WTC11 (cell line): ENCODE data around the gene MARK2. TPM values are rescaled to one million over a fixed set of nuclear protein-coding genes. Genes with fewer than 3 reads are reported as not detected.
A peak's percentile ranks its signal among the peaks of the same experiment; 100 is the strongest.

ENCODE experiments used
- CREM ChIP-seq: sonication (generic); formaldehyde crosslinking; IDR thresholded peaks from 2 replicates; pipeline ENCODE4 v1.8.1; 2022; ENCODE audit warnings: mild to moderate bottlenecking, missing genetic modification reagents, moderate library complexity
- ESRRA ChIP-seq: sonication (generic); formaldehyde crosslinking; IDR thresholded peaks from 2 replicates; pipeline ENCODE4 v1.8.1; 2022; ENCODE audit warnings: mild to moderate bottlenecking, missing genetic modification reagents, borderline replicate concordance
- GABPB1 ChIP-seq: sonication (generic); formaldehyde crosslinking; IDR thresholded peaks from 2 replicates; pipeline ENCODE4 v1.8.1; 2023; ENCODE audit warnings: mild to moderate bottlenecking, missing genetic modification reagents
- GRHL2 ChIP-seq: fragments of 250-450 bp; sonication (Bioruptor Pico); IDR thresholded peaks from 2 replicates; pipeline ENCODE4 v1.8.0; 2022; ENCODE audit warnings: mild to moderate bottlenecking, moderate library complexity; ENCODE audit not compliant: insufficient replicate concordance, severe bottlenecking
- JUN ChIP-seq: sonication (generic); formaldehyde crosslinking; IDR thresholded peaks from 2 replicates; pipeline ENCODE4 v1.8.0; 2023; ENCODE audit warnings: mild to moderate bottlenecking, missing genetic modification reagents
- KAT7 ChIP-seq: sonication (generic); formaldehyde crosslinking; IDR thresholded peaks from 2 replicates; pipeline ENCODE4 v1.8.1; 2023; ENCODE audit warnings: missing genetic modification reagents, mild to moderate bottlenecking, borderline replicate concordance
- NFATC4 ChIP-seq: fragments of 250-450 bp; sonication (Bioruptor Pico); IDR thresholded peaks from 2 replicates; pipeline ENCODE4 v1.9.0; 2021; ENCODE audit warnings: mild to moderate bottlenecking
- NR3C1 ChIP-seq: sonication (generic); formaldehyde crosslinking; conservative IDR thresholded peaks from 2 replicates; pipeline ENCODE4 v1.8.1; 2023; ENCODE audit warnings: low read depth, mild to moderate bottlenecking, missing genetic modification reagents
- PRRX2 ChIP-seq: fragments of 250-450 bp; sonication (Bioruptor Pico); IDR thresholded peaks from 2 replicates; pipeline ENCODE4 v1.8.0; 2021; ENCODE audit warnings: mild to moderate bottlenecking
- RORB ChIP-seq: fragments of 250-450 bp; sonication (Bioruptor Pico); IDR thresholded peaks from 2 replicates; pipeline ENCODE4 v1.9.0; 2021; ENCODE audit warnings: mild to moderate bottlenecking
- TCF7 ChIP-seq: sonication (generic); formaldehyde crosslinking; IDR thresholded peaks from 2 replicates; pipeline ENCODE4 v1.8.0; 2022; ENCODE audit warnings: mild to moderate bottlenecking, low read depth, missing genetic modification reagents, moderate library complexity
- TP53 ChIP-seq: sonication (generic); formaldehyde crosslinking; IDR thresholded peaks from 2 replicates; pipeline ENCODE4 v1.8.1; 2023; ENCODE audit warnings: mild to moderate bottlenecking, missing genetic modification reagents
- ZBTB21 ChIP-seq: sonication (generic); formaldehyde crosslinking; IDR thresholded peaks from 2 replicates; pipeline ENCODE4 v1.8.1; 2023; ENCODE audit warnings: mild to moderate bottlenecking, missing genetic modification reagents, borderline replicate concordance
- ZNF219 ChIP-seq: sonication (generic); formaldehyde crosslinking; IDR thresholded peaks from 2 replicates; pipeline ENCODE4 v1.8.0; 2023; ENCODE audit warnings: missing genetic modification reagents, mild to moderate bottlenecking, borderline replicate concordance
- ZNF317 ChIP-seq: sonication (generic); formaldehyde crosslinking; IDR thresholded peaks from 2 replicates; pipeline ENCODE4 v1.8.1; 2023; ENCODE audit warnings: low read depth, mild to moderate bottlenecking, moderate library complexity, missing genetic modification reagents, borderline replicate concordance
- total RNA-seq: library from RNA; stranded (reverse); gene quantifications from 3 replicates; pipeline ENCODE4 v1.2.3, GENCODE V29; 2021
- TF ChIP-seq, protein P1 (sequence below): sonication (generic); formaldehyde crosslinking; conservative IDR thresholded peaks from 2 replicates; pipeline ENCODE4 v1.8.1; 2022; ENCODE audit warnings: mild to moderate bottlenecking, missing genetic modification reagents
- TF ChIP-seq, protein P2 (sequence below): fragments of 250-450 bp; sonication (Bioruptor Pico); IDR thresholded peaks from 2 replicates; pipeline ENCODE4 v2.1.2; 2022; ENCODE audit warnings: mild to moderate bottlenecking, moderate library complexity
- TF ChIP-seq, protein P3 (sequence below): fragments of 200-600 bp; IDR thresholded peaks from 2 replicates; pipeline ENCODE4 v1.8.0; 2022; ENCODE audit warnings: antibody characterized with exemption
- TF ChIP-seq, protein P4 (sequence below): sonication (generic); formaldehyde crosslinking; IDR thresholded peaks from 2 replicates; pipeline ENCODE4 v1.8.1; 2022; ENCODE audit warnings: missing genetic modification reagents, borderline replicate concordance
- TF ChIP-seq, protein P5 (sequence below): sonication (generic); formaldehyde crosslinking; IDR thresholded peaks from 2 replicates; pipeline ENCODE4 v1.8.1; 2022; ENCODE audit warnings: low read depth, missing genetic modification reagents, borderline replicate concordance
- TF ChIP-seq, protein P6 (sequence below): sonication (generic); formaldehyde crosslinking; IDR thresholded peaks from 2 replicates; pipeline ENCODE4 v1.8.0; 2023; ENCODE audit warnings: mild to moderate bottlenecking, missing genetic modification reagents
- TF ChIP-seq, protein P7 (sequence below): sonication (generic); formaldehyde crosslinking; IDR thresholded peaks from 2 replicates; pipeline ENCODE4 v1.8.0; 2022; ENCODE audit warnings: mild to moderate bottlenecking, missing genetic modification reagents
- TF ChIP-seq, protein P8 (sequence below): fragments of 250-450 bp; sonication (Bioruptor Pico); IDR thresholded peaks from 2 replicates; pipeline ENCODE4 v1.9.0; 2021; ENCODE audit warnings: mild to moderate bottlenecking
- TF ChIP-seq, protein P9 (sequence below): sonication (generic); formaldehyde crosslinking; IDR thresholded peaks from 2 replicates; pipeline ENCODE4 v1.8.1; 2022; ENCODE audit warnings: mild to moderate bottlenecking, moderate library complexity, missing genetic modification reagents
- TF ChIP-seq, protein P10 (sequence below): sonication (generic); formaldehyde crosslinking; IDR thresholded peaks from 2 replicates; pipeline ENCODE4 v1.8.1; 2022; ENCODE audit warnings: mild to moderate bottlenecking, missing genetic modification reagents, moderate library complexity, borderline replicate concordance

Gene MARK2
- total RNA-seq, 1 experiment from 2014 or later: 57.4 TPM

DNA sequence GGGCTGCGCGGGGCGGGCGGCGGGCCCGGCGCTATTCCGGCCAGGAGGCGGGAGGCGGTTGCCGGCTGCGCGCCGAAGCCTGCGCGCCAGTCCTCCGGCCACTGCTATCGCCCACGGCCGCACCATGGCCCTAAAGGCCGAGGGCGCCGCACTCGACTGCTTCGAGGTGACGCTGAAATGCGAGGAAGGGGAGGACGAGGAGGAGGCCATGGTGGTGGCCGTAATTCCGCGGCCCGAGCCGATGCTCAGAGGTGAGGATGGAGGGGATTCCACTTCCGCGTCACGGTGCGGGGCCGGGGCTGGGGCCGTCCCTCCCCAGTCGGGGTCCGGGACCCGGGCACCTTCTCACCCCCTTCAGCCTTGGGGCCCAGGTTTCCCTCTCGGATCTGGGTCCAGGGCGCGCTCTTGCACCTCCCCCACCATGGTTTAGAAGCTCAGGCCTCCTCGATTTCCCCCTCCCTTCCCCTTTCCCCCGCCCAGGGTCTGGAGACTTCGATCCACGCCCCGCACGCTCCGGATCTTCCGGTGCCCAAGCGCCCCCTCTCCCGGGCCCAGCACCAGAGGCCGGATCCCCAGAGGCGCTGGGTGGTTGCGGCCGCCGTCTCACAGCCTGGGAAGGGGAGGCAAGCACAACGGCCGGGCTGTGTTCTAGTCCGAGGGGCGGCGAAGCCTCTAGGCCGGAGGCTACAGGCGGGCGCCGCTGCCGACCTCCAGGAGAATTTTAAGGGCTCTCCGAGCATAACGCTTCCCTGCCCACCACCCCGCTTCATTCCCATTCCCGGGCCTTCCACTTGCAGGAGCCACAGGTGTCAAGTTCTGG, 25.1 kb upstream of the MARK2 start (continued):
- TF ChIP-seq, protein P1, sequence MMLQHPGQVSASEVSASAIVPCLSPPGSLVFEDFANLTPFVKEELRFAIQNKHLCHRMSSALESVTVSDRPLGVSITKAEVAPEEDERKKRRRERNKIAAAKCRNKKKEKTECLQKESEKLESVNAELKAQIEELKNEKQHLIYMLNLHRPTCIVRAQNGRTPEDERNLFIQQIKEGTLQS (CRISPR knock-in tag): no peak
- TF ChIP-seq ZBTB21 (CRISPR knock-in tag) (no peak), ZNF219 (CRISPR knock-in tag) (no peak), KAT7 (CRISPR knock-in tag) (peak; percentile 21; the same call in 1 of the 2 replicates), PRRX2 (CRISPR knock-in tag) (no peak), ESRRA (CRISPR knock-in tag) (no peak), TCF7 (no peak), ZNF317 (no peak), JUN (CRISPR knock-in tag) (0 out of 2 replicates have a peak, but pooled peaks have one; percentile 24), GABPB1 (CRISPR knock-in tag) (no peak), RORB (no peak), TP53 (0 out of 2 replicates have a peak, but pooled peaks have one; percentile 35), NR3C1 (CRISPR knock-in tag) (no peak), CREM (CRISPR knock-in tag) (no peak), NFATC4 (CRISPR knock-in tag) (no peak), GRHL2 (CRISPR knock-in tag) (no peak)
- TF ChIP-seq, protein P2, sequence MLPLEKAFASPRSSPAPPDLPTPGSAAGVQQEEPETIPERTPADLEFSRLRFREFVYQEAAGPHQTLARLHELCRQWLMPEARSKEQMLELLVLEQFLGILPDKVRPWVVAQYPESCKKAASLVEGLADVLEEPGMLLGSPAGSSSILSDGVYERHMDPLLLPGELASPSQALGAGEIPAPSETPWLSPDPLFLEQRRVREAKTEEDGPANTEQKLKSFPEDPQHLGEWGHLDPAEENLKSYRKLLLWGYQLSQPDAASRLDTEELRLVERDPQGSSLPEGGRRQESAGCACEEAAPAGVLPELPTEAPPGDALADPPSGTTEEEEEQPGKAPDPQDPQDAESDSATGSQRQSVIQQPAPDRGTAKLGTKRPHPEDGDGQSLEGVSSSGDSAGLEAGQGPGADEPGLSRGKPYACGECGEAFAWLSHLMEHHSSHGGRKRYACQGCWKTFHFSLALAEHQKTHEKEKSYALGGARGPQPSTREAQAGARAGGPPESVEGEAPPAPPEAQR (CRISPR knock-in tag): no peak
- TF ChIP-seq, protein P3, sequence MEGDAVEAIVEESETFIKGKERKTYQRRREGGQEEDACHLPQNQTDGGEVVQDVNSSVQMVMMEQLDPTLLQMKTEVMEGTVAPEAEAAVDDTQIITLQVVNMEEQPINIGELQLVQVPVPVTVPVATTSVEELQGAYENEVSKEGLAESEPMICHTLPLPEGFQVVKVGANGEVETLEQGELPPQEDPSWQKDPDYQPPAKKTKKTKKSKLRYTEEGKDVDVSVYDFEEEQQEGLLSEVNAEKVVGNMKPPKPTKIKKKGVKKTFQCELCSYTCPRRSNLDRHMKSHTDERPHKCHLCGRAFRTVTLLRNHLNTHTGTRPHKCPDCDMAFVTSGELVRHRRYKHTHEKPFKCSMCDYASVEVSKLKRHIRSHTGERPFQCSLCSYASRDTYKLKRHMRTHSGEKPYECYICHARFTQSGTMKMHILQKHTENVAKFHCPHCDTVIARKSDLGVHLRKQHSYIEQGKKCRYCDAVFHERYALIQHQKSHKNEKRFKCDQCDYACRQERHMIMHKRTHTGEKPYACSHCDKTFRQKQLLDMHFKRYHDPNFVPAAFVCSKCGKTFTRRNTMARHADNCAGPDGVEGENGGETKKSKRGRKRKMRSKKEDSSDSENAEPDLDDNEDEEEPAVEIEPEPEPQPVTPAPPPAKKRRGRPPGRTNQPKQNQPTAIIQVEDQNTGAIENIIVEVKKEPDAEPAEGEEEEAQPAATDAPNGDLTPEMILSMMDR: no peak
- TF ChIP-seq, protein P4, sequence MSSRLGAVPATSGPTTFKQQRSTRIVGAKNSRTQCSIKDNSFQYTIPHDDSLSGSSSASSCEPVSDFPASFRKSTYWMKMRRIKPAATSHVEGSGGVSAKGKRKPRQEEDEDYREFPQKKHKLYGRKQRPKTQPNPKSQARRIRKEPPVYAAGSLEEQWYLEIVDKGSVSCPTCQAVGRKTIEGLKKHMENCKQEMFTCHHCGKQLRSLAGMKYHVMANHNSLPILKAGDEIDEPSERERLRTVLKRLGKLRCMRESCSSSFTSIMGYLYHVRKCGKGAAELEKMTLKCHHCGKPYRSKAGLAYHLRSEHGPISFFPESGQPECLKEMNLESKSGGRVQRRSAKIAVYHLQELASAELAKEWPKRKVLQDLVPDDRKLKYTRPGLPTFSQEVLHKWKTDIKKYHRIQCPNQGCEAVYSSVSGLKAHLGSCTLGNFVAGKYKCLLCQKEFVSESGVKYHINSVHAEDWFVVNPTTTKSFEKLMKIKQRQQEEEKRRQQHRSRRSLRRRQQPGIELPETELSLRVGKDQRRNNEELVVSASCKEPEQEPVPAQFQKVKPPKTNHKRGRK (CRISPR knock-in tag): no peak
- TF ChIP-seq, protein P5, sequence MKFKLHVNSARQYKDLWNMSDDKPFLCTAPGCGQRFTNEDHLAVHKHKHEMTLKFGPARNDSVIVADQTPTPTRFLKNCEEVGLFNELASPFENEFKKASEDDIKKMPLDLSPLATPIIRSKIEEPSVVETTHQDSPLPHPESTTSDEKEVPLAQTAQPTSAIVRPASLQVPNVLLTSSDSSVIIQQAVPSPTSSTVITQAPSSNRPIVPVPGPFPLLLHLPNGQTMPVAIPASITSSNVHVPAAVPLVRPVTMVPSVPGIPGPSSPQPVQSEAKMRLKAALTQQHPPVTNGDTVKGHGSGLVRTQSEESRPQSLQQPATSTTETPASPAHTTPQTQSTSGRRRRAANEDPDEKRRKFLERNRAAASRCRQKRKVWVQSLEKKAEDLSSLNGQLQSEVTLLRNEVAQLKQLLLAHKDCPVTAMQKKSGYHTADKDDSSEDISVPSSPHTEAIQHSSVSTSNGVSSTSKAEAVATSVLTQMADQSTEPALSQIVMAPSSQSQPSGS: no peak
- TF ChIP-seq, protein P6, sequence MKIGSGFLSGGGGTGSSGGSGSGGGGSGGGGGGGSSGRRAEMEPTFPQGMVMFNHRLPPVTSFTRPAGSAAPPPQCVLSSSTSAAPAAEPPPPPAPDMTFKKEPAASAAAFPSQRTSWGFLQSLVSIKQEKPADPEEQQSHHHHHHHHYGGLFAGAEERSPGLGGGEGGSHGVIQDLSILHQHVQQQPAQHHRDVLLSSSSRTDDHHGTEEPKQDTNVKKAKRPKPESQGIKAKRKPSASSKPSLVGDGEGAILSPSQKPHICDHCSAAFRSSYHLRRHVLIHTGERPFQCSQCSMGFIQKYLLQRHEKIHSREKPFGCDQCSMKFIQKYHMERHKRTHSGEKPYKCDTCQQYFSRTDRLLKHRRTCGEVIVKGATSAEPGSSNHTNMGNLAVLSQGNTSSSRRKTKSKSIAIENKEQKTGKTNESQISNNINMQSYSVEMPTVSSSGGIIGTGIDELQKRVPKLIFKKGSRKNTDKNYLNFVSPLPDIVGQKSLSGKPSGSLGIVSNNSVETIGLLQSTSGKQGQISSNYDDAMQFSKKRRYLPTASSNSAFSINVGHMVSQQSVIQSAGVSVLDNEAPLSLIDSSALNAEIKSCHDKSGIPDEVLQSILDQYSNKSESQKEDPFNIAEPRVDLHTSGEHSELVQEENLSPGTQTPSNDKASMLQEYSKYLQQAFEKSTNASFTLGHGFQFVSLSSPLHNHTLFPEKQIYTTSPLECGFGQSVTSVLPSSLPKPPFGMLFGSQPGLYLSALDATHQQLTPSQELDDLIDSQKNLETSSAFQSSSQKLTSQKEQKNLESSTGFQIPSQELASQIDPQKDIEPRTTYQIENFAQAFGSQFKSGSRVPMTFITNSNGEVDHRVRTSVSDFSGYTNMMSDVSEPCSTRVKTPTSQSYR (CRISPR knock-in tag): no peak
- TF ChIP-seq, protein P7, sequence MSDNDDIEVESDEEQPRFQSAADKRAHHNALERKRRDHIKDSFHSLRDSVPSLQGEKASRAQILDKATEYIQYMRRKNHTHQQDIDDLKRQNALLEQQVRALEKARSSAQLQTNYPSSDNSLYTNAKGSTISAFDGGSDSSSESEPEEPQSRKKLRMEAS (CRISPR knock-in tag): no peak
- TF ChIP-seq, protein P8, sequence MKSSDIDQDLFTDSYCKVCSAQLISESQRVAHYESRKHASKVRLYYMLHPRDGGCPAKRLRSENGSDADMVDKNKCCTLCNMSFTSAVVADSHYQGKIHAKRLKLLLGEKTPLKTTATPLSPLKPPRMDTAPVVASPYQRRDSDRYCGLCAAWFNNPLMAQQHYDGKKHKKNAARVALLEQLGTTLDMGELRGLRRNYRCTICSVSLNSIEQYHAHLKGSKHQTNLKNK (CRISPR knock-in tag): no peak
- TF ChIP-seq, protein P9, sequence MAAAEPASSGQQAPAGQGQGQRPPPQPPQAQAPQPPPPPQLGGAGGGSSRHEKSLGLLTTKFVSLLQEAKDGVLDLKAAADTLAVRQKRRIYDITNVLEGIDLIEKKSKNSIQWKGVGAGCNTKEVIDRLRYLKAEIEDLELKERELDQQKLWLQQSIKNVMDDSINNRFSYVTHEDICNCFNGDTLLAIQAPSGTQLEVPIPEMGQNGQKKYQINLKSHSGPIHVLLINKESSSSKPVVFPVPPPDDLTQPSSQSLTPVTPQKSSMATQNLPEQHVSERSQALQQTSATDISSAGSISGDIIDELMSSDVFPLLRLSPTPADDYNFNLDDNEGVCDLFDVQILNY (CRISPR knock-in tag): 0 out of 2 replicates have a peak, but pooled peaks have one; percentile 31
- TF ChIP-seq, protein P10, sequence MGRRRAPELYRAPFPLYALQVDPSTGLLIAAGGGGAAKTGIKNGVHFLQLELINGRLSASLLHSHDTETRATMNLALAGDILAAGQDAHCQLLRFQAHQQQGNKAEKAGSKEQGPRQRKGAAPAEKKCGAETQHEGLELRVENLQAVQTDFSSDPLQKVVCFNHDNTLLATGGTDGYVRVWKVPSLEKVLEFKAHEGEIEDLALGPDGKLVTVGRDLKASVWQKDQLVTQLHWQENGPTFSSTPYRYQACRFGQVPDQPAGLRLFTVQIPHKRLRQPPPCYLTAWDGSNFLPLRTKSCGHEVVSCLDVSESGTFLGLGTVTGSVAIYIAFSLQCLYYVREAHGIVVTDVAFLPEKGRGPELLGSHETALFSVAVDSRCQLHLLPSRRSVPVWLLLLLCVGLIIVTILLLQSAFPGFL (CRISPR knock-in tag): no peak
